ENCODE data around the gene OASL. TPM values are rescaled to one million over a fixed set of nuclear protein-coding genes. Genes with fewer than 3 reads are reported as not detected.
"Not testable (repeated sequence)": the region's sequence is repeated elsewhere in the genome, so short reads cannot be mapped to it uniquely, and the experiment has no call there.

Gene OASL
- total RNA-seq (2014; rRNA removed; shearing (Covaris generic)) = 17.4 and 18.0 TPM in 2 replicates

GRCh38 chr12:121038861-121039668 lies at the start of gene OASL:
OASL (minus strand) TSS chr12:121039246; CDS start chr12:121038971, 275 bp downstream.
- DNase-seq (ENCODE audit: low spot score) = peak; percentile 47

- DNase-seq (ENCODE audit: low spot score) = no peak
Measured at GRCh38 chr12:121088195-121088585, 49.1 kb upstream of the OASL start.

DNA sequence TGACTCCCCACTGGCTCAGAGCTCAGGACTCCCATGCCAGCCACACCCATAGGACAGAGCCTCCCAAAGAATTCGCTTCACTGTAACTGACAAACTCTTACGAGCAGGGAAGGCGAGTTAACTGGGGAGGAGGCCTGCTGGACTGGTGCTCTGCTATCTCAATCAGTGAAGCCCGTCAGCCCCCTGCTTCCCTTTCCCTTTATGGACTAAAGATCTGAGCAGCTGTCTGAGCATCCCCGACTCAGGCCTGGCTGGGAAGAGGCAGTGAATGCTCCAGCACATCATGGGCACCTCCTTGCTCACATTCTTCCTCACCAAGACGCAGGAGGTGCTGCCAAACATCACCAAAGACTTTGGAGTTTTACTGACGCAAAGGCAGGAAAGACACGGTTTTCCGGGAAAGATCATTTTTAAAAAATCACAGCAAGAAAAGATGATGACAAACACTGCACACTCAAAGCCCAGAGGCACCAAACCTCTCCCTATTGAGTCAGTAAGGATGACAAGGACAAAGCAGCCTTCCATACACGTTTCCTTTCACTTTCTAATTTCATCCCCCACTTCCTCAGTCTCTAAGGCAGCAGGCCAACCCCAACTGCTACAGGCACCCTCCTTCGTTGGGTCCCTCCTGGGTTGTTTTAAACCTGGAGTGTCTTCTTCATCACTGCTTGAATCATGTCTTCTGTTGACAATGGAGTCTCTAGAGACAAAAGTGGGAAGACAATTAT lies 48.6 kb upstream of the OASL start:
- DNase-seq (ENCODE audit: low spot score) = no peak

- no peak for DNase-seq (ENCODE audit: low spot score)
Measured at GRCh38 chr12:121086781-121087295, 47.8 kb upstream of the OASL start.

GRCh38 chr12:121085506-121086353 lies 46.7 kb upstream of the OASL start:
- DNase-seq (ENCODE audit: low spot score) = no peak

GRCh38 chr12:121085069-121085468 lies 46.0 kb upstream of the OASL start:
- DNase-seq (ENCODE audit: low spot score) = no peak

GRCh38 chr12:121084229-121084628 lies 45.2 kb upstream of the OASL start:
- DNase-seq (ENCODE audit: low spot score) = no peak

GRCh38 chr12:121080909-121081308 lies 41.9 kb upstream of the OASL start:
- DNase-seq (ENCODE audit: low spot score) = no peak

DNA sequence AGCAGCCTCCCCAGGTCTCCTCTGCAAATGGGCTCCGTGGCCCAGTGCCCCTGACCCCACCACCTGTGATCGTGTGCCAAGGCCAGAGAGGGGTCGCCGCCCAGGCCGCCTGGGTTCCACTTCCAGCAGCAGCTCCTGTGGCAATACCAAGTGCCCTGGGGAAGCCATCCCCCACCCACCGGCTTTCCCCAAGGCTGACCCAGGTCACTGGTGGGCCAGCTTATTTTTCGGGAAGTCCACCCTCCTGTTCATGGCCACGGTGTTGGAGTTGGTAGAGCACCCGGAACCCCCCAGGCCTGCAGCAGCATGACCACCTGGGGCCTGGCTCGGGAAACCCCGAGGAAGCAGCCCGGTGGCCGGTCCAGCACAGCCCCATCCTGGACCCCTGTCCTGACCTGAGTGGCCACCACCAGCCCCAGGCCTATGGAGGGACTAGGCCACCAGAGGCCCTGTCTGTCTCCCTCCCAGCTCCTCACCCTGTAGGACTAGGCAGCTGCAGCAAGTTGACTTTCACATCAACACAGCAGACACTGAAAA lies 40.8 kb upstream of the OASL start:
- DNase-seq (ENCODE audit: low spot score) = no peak

GRCh38 chr12:121077440-121077839 lies 38.4 kb upstream of the OASL start:
- not testable (repeated sequence) for DNase-seq (ENCODE audit: low spot score)

DNA sequence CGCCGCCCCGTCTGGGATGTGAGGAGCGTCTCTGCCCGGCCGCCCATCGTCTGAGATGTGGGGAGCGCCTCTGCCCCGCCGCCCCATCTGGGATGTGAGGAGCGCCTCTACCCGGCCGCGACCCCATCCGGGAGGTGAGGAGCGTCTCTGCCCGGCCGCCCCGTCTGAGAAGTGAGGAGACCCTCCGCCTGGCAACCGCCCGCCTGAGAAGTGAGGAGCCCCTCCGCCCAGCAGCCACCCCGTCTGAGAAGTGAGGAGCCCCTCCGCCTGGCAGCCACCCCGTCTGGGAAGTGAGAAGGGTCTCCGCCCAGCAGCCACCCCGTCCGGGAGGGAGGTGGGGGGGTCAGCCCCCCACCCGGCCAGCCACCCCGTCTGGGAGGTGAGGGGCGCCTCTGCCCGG lies 36.9 kb upstream of the OASL start:
- not testable (repeated sequence) for DNase-seq (ENCODE audit: low spot score)

DNA sequence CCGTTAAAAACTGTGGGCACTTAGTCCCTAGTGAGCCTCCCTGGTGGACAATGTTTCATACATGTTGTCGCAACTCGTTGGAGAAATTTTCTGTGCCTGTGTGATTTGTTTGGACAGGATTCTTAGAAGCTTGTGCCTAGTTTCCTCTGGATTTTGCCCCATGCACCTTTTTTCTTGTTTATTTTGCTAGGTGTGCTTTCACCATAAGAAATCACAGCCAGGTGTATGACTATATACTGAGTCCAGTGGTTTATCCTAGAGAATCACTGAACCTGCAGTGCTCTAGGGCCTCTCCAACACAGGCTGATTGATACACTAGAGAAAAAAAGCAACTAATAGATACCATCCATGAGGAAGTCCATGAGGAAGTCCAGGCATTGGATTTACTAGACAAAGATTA lies 33.1 kb upstream of the OASL start:
- DNase-seq (ENCODE audit: low spot score) = no peak

- no peak for DNase-seq (ENCODE audit: low spot score)
Measured at GRCh38 chr12:121069206-121069605, 30.2 kb upstream of the OASL start.

DNA sequence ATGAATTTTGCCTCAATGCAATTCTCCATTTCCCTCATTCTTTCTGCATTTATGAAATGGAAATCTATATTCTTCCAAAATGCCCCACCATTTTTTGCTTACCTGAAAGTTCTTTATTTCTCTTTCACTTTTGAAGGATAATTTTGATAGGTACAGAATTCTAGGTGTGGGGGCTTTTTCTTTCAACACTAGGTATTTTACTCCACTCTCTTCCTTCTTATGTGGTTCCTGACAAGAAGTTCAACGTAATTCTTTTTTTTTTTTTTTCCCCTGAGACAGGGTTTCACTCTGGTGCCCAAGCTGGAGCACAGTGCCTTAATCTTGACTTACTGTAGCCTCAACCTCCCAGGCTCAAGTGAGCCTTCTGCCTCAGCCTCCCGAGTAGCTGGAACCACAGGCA lies 26.3 kb upstream of the OASL start:
- DNase-seq (ENCODE audit: low spot score) = no peak

DNA sequence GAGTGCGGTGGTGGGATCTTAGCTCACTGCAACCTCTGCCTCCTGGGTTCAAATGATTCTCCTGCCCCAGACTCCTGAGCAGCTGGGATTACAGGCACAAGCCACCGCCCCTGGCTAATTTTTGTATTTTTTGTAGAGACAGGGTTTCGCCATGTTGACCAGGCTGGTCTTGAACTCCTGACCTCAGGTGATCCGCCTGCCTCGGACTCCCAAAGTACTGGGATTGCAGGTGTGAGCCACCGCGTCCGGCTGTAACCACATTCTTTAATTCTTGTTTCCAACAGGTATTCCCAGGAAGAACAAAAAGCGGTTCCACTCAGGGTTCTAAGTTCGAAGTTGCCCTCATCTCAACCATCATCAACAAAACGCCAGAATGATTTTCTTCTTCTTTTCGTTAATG lies 25.5 kb upstream of the OASL start:
- not testable (repeated sequence) for DNase-seq (ENCODE audit: low spot score)

GRCh38 chr12:121064116-121064515 lies 25.1 kb upstream of the OASL start:
- DNase-seq (ENCODE audit: low spot score) = no peak

- DNase-seq (ENCODE audit: low spot score) = no peak
Measured at GRCh38 chr12:121062391-121063045, 23.5 kb upstream of the OASL start.

DNA sequence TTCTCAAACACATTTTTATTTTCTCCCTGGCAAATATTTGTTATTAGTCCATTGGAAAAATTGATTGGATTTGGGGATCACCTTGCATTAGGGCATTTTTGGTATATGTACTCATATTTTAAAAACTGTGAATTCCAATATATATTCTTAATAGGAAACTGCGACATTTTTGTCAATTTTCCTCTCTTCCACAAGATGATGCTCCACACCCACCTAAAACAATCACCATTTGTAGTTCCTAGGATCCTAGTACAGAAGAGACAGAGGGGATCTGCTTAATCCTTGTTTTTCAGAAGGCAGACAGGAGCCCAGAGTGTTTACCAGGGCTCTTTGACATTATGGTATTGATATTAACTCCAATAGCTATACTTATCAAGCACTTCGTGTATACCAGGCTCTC lies 22.8 kb upstream of the OASL start:
- DNase-seq (ENCODE audit: low spot score) = peak; percentile 12

DNA sequence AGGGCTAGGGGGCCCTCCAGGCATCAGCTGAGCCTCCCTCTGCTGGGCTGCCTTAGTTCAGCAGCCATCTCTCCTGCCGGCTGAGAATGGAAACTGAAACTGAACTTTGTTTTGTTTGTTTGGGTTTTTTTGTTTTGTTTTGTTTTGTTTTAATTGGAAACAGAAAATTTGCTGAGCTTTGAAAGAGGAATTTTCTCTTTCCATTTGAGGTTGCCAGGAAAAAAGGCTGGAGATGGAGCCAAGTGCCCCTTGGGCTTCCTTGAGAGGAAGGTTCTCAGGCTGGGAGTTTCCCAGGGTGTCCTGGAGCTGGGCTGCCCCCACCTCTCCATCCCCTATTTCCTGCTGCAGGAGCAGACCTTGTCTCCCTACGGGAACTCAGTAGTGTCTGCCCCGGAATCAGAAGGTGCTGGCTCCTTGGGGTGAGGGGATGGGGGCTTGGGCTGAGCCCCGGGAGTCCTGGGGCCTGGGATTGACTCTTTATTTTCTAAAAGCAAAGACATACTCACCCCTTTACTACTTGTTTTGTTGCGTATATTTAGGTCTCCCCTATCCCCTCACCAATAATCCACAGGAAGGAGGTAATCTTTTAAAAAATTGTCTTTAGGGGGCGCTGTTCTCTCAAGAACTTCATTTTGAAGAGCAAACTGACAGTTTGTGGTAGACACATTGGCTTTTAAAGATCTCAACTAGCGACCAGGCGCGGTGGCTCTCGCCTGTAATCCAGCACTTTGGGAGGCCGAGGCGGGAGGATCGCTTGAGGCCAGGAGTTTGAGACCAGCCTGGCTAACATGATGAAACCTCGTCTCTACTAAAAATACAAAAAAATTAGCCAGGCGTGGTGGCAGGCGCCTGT lies 21.3 kb upstream of the OASL start:
- DNase-seq (ENCODE audit: low spot score) = peak; percentile 47
